ENCODE data around the gene ARID5B. TPM values are rescaled to one million over a fixed set of nuclear protein-coding genes. Genes with fewer than 3 reads are reported as not detected.

The ARID5B gene
- polyA plus RNA-seq, 1 of the 3 experiments (the other 2 are of a cell fraction) = 10.9 TPM

- DNase-seq = no peak
- Histone ChIP-seq H3K36me3 (replicated peaks in 1 of 2; ENCODE audit: control insufficient read depth in 1 of 2, insufficient read depth in 2 of 2, low read length in 1 of 2) (peaks cover 3 to 11% of the 10 kb centered on the region in 2 experiments), H3K9me3 (no peaks in the 10 kb centered on the region), H3K27me3 (ENCODE audit: insufficient read depth) (no peaks in the 10 kb centered on the region), H3K4me3 (ENCODE audit: low read depth in 2 of 2, low read length in 1 of 2) (peak overlapping the region; percentile 67 to 84), H3K9me2 (no peaks in the 10 kb centered on the region), H2AFZ (ENCODE audit: low read depth) (no peak overlapping the region), H3K4me1 (ENCODE audit: control insufficient read depth in 1 of 2, insufficient read depth in 2 of 2, low read depth in 1 of 2, low read length in 1 of 2) (peaks cover 9 to 18% of the 10 kb centered on the region in 2 experiments; a peak in 3 of 4 replicates), H3K79me2 (ENCODE audit: insufficient read depth) (peaks cover 71% of the 10 kb centered on the region), H3K27ac (ENCODE audit: low read depth in 2 of 2, low read length in 1 of 2) (peak overlapping the region; percentile 87 to 95), H3F3A (replicated peaks; ENCODE audit: insufficient read depth) (peaks cover 25% of the 10 kb centered on the region), H3K9ac (peak overlapping the region; percentile 87; the same call in 1 of the 2 replicates), H4K20me1 (ENCODE audit: insufficient read depth) (no peaks in the 10 kb centered on the region), H3K4me2 (peak overlapping the region; percentile 91)
- TF ChIP-seq REST (IDR thresholded peaks at IDR 0.05; ENCODE audit: low read depth, low read length) = no peak
- TF ChIP-seq TCF12 (IDR thresholded peaks at IDR 0.05) = 0 out of 2 replicates have a peak, but pooled peaks have one; percentile 17
- no peak for TF ChIP-seq FOSL2 (IDR thresholded peaks at IDR 0.05; ENCODE audit: borderline replicate concordance, low read depth)
- no peak for TF ChIP-seq FOXJ3 (CRISPR knock-in tag; IDR thresholded peaks at IDR 0.05)
- no peak for TF ChIP-seq ZBTB33 (IDR thresholded peaks at IDR 0.05; ENCODE audit: borderline replicate concordance, low read depth)
- no peak for TF ChIP-seq EZH2phosphoT487 (IDR thresholded peaks at IDR 0.05; ENCODE audit: borderline replicate concordance, low read depth)
- no peak for TF ChIP-seq RCOR1 (IDR thresholded peaks at IDR 0.05; ENCODE audit: low read length)
- no peak; the same call in 1 of the 2 replicates for TF ChIP-seq SIN3A (IDR thresholded peaks at IDR 0.05; ENCODE audit: borderline replicate concordance, low read depth, low read length)
- TF ChIP-seq FOXM1 (IDR thresholded peaks at IDR 0.05; ENCODE audit: low read depth) = 0 out of 2 replicates have a peak, but pooled peaks have one; percentile 56
- TF ChIP-seq POLR2AphosphoS5 (IDR thresholded peaks at IDR 0.05; ENCODE audit: low read depth, low read length) = no peak
- ChIA-PET CTCF (interaction anchor here (0.7 to 6.9 kb wide), 10 partner anchors 39 to 1080 kb away, joined by 3 to 36 read pairs (median 3); no protein-coding TSS in a partner anchor), POLR2A (no interaction called here)
- 7% methylated on average over 7 of the region's 7 CpGs for WGBS (ENCODE audit: low lambda C conversion rate)
These were observed 2.4 kb downstream of the ARID5B start for GRCh38 chr10:61903928-61904344.
